Right kidney (tissue), 1 donor: ENCODE measurements around the gene SURF4.

ENCODE experiments used
- DNase-seq: peaks from one replicate; pipeline ENCODE4 v3.0.0-alpha.2; 2016

Gene SURF4

GRCh38 chr9:133375116-133375723, 640 bp downstream of the SURF4 start:
- peak; percentile 72 for DNase-seq

- no peak for DNase-seq
Observed at GRCh38 chr9:133374612-133375115, 1.2 kb downstream of the SURF4 start.

- no peak for DNase-seq
Observed at GRCh38 chr9:133372144-133372543, 3.7 kb downstream of the SURF4 start.

DNA sequence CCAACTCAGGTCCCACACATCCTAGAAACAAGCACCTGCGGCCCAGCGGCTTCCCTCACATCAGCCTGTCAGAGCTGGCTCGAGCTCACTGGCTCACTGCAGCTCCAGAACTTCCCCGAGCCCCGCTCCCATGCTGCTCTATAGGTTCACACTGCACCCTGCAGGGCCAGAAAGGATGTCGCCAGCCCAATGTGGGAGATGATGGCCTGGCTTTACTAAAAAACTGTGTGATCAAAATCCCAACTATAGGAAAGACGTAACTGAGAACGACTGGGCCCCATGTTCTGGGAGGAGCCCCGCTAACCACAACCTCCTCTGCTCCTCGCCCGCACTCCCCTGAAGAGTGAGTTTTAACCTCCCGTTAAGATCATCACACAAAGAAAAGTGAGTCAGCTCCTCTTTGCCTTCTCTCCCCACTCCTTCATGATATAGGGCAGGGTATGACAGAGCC, 4.6 kb downstream of the SURF4 start:
- DNase-seq: no peak

DNA sequence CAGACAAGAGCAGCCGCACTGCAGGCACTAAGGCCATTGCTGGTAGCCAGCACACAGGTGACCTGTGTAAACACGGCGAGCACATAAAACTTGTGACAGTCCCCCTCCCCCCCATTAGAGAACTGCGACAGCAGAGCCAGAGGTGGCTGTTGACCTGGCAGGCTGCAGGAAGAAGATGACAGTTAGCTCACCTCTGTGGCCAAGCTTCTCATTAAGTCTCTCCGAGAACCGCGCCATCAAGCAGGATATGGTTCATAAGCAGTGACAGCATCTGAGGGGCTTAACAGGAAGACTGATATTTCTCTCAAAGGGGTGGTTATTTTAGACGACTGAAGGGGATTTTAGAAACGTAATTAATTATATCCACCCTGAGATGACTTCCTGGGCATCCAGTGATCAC, 5.2 kb downstream of the SURF4 start:
- no peak for DNase-seq

GRCh38 chr9:133369933-133370332, 5.9 kb downstream of the SURF4 start:
- no peak for DNase-seq

DNA sequence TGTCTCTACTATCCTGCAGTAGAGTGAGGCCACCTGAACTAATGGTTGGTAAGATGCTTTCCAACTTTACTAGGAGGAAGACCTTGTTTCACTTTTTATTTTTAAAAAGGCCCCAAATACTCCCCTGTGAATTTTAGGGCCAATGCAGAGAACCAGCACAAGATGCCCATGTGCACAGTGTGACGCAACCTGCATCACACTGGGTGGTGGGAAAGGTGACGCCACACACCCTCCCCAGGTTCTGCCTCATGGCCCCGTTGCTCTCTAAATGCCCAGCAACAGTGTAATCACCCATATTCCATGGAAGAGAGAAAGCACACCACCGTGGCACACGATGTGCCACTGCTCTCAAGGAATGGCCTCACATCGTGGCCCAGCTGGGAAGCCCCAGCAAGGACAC, 6.4 kb downstream of the SURF4 start:
- no peak for DNase-seq

GRCh38 chr9:133368249-133368881, 7.5 kb downstream of the SURF4 start:
- no peak for DNase-seq

- DNase-seq: no peak
Observed at GRCh38 chr9:133367778-133368177, 8.1 kb downstream of the SURF4 start.

DNA sequence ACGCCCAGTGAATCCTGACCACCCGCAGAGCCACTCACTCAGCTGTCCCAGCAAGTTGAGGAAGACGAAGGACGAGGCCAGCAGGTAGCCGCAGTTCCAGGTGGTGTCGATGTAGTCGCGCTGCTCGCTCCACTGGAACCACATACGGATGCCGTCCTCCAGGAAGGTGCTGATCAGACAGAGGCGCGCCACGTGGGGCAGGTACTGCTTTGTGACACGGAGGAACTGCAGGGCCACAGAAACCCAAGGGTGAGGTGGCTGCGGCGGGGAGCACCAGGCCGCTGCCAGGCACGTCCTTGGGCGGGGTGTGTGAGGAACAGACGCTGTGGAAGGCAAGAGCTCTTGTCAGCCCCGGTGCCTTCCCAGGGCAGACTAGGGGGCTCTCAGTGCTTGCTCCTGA, 8.6 kb downstream of the SURF4 start:
- no peak for DNase-seq

- DNase-seq: no peak
Observed at GRCh38 chr9:133366435-133366834, 9.4 kb downstream of the SURF4 start.

DNA sequence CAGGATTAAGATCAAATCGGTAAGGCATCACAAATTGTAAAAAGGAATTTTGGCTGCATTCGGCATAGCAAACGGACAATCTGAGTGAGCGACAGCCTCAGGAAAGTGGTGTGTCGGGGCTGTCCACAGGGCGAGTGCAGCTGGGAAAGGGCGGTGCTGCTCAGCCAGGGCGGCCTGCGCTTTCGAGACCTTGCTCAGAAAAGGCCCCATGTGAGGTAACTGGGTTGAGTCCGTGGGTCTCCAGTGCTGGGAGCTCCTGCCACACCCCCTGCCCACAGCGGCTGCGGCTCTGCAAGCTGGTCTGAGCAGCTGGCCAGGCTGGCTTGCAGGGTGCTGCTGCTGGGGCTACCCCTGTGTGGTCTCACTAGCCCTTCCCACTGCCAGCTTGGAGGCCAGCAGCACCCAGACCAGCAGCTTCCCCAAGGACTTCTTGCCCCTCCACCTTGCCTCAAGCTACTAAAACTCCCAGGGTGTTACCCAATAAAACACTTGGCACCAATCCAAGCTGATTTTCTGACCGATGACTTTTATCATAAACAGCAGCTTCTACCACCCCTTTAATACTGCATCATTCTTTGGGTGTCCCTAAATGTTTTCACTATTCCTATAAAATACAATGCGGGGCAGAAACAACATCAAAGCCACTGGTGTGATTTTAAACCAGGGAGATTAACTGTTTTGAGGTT, 13.4 kb downstream of the SURF4 start:
- no peak for DNase-seq

- DNase-seq: no peak
Observed at GRCh38 chr9:133361507-133362092, 14.3 kb downstream of the SURF4 start.

DNA sequence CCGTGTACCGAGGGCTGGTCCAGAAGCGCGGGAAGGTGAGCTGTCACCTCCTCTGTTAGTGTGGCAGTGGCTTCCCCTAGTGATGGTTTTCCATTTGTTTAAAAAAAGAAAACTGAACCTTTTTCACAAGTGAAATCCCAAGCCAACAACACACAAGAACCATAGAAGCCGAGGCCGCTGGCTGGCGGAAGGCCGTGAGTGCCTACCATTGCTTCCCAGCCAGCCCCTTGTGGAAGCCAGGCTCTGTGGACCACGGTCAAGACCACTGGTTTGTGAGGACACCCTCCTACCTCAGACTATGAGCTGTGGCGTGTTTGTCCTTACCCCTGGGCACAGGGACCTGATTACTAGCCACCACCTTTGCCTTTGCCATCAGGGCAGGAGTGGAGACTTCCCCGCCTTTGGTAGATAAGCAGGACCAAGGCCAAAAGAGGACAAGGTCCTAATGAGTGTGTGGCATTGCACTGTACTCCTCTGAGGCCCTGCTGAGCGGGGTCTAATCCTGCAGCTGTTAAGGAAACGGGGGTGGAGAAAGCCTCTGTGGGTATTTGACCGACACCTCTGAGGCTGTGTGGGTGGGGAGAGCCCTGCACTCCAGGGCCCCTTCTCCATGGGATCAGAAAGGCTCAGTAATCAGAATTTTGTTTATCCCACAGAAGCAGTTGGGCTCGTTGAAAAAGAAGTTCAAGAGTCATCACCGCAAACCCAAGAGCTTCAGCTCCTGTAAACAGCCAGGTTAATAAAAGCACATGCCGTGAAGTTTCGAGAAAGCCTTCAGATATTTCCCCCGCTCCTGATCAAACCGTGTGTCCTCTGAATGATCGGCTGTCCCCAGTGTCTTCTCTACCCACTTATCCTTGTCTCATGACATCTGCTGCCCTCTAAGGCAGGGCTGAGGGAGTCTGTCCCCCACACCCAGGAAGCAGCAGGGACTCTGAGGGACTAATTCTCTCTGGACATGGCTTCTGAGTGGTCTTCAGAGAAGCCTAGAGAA, 15.2 kb downstream of the SURF4 start:
- DNase-seq: no peak

- DNase-seq: no peak
Observed at GRCh38 chr9:133359399-133360175, 16.3 kb downstream of the SURF4 start.

DNA sequence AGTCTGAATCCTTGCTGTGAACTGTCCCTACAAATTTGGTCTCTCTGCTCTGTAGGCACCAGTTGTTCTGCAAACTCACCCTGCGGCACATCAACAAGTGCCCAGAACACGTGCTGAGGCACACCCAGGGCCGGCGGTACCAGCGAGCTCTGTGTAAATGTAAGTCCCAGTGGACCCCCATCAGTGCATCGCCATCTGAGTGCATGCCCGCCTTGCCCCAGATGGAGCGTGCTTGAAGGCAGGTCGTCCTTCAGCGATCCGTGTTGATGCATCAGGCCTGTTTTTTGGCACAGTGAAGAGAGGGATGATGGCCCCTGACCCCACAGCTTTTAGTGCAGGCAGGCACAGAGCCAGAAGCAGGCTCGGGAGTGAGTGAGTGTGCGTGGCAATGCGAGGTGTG, 18.2 kb downstream of the SURF4 start:
- no peak for DNase-seq

DNA sequence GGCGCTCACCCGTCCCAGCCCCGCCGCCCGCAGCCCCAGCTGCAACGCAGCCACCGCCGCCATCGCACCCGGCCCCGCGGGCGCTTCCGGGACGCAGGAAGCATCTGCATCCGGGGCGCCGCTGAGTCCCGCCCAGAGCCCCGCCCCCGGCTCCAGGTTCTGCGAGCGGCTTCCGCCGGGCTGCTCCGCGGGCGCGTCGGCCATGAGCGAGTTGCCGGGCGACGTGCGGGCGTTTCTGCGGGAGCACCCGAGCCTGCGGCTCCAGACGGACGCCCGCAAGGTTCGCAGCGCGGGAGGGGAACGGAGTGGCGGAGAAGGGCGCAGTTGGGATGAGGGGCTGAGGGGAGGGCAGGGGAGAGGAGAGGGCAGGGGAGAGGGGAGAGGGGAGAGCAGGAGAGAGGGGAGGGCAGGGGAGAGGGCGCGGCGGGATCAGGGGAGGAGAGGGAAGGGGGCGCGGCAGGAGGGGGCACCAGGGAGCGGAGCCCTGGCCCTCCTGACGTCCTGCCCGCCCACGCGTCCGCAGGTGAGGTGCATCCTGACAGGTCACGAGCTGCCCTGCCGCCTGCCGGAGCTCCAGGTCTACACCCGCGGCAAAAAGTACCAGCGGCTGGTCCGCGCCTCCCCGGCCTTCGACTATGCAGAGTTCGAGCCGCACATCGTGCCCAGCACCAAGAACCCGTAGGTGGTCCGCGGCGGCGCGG, 19.3 kb downstream of the SURF4 start, which contains the start of the genes SURF1 and SURF2:
SURF1 (minus strand) TSS at position 97 of the 701 bp plus-strand sequence; CDS start at position 63, 34 bp downstream.
SURF2 (plus strand) TSS at position 160 of the 701 bp plus-strand sequence; CDS start at position 203, 43 bp downstream.
- peak; percentile 70 for DNase-seq

GRCh38 chr9:133355881-133356357, 19.9 kb downstream of the SURF4 start:
- no peak for DNase-seq

GRCh38 chr9:133354766-133355165, 21.1 kb downstream of the SURF4 start:
- DNase-seq: no peak

GRCh38 chr9:133353548-133353947, 22.3 kb downstream of the SURF4 start:
- no peak for DNase-seq
